ENCODE measurements around the gene MUC2. TPM values are rescaled to one million over a fixed set of nuclear protein-coding genes. Genes with fewer than 3 reads are reported as not detected.

The MUC2 gene
- total and polyA plus RNA-seq, 9 of the 15 experiments (the other 6 are each of a cell fraction or from before 2014, with no cell fraction given): under 0.01 to 0.18 TPM; not detected in 7

- peaks cover 4 to 18% of the 10 kb centered on the region in 2 experiments; a peak in 3 of 5 replicates for H3K27me3 ChIP-seq (ENCODE audit: control insufficient read depth in 2 of 2, insufficient read depth in 2 of 2, low read length in 2 of 2)
- no peak overlapping the region for H3K4me3 ChIP-seq
- peaks cover 0 to 18% of the 10 kb centered on the region in 2 experiments; a peak in 2 of 5 replicates for H3K4me1 ChIP-seq (replicated peaks in 1 of 2; ENCODE audit: control insufficient read depth in 2 of 2, insufficient read depth in 2 of 2, low read length in 2 of 2)
- no peaks in the 10 kb centered on the region for H3K79me2 ChIP-seq (ENCODE audit: control insufficient read depth, insufficient read depth, low read length)
- no peak for FAIRE-seq
- H3K9me1 ChIP-seq (ENCODE audit: control insufficient read depth, insufficient read depth, low read length): no peaks in the 10 kb centered on the region
- 42% methylated on average over 18 of the region's 20 CpGs for WGBS (ENCODE audit: insufficient coverage, low coverage, missing lambda C conversion rate)
- ChIA-PET POLR2A (no interaction called here), CTCF (ENCODE audit: low intra/inter-chr PET ratio) (no interaction called here)
- no peaks in the 10 kb centered on the region for H4K20me1 ChIP-seq (replicated peaks; ENCODE audit: control insufficient read depth, insufficient read depth, low read length)
- no peak for DNase-seq (ENCODE audit: extremely low read depth in 1 of 4, low spot score in 3 of 4)
- no peak overlapping the region for H3K27ac ChIP-seq (ENCODE audit: extremely low read depth, low read depth, low read length)
- BruUV-seq (replicated peaks): no TSS peak
- H2AFZ ChIP-seq (ENCODE audit: low read depth, low read length): no peak overlapping the region
- H3K9ac ChIP-seq (ENCODE audit: insufficient read depth in 1 of 2, low read depth in 2 of 2, low read length in 2 of 2): no peak overlapping the region
- ATAC-seq: no peak
- no peaks in the 10 kb centered on the region; the same call in 1 of the 2 replicates for H3K9me3 ChIP-seq (replicated peaks; ENCODE audit: control insufficient read depth, insufficient read depth, low read depth, low read length)
- in situ Hi-C loops (cut with MboI): no loop called here
- intact Hi-C loops (cut with micrococcal nuclease): no loop called here
- no peak overlapping the region for H3K4me2 ChIP-seq (ENCODE audit: insufficient read depth, low read length)
- H3K36me3 ChIP-seq (ENCODE audit: control insufficient read depth, insufficient read depth, low read length): no peaks in the 10 kb centered on the region
- TF ChIP-seq, protein P1, sequence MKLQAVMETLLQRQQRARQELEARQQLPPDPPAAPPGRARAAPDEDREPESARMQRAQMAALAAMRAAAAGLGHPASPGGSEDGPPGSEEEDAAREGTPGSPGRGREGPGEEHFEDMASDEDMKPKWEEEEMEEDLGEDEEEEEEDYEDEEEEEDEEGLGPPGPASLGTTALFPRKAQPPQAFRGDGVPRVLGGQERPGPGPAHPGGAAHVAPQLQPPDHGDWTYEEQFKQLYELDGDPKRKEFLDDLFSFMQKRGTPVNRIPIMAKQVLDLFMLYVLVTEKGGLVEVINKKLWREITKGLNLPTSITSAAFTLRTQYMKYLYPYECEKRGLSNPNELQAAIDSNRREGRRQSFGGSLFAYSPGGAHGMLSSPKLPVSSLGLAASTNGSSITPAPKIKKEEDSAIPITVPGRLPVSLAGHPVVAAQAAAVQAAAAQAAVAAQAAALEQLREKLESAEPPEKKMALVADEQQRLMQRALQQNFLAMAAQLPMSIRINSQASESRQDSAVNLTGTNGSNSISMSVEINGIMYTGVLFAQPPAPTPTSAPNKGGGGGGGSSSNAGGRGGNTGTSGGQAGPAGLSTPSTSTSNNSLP (IDR thresholded peaks at IDR 0.05; ENCODE audit: borderline replicate concordance, low read depth, low read length): no peak
- no peak for TF ChIP-seq ZNF518B (CRISPR knock-in tag; IDR thresholded peaks at IDR 0.05)
- TF ChIP-seq BMI1 (IDR thresholded peaks at IDR 0.05; ENCODE audit: low read length): no peak
- no peak for TF ChIP-seq ILK (tag; IDR thresholded peaks at IDR 0.05; ENCODE audit: borderline replicate concordance, low read depth)
- no peak for TF ChIP-seq NRF1 (conservative IDR thresholded peaks at IDR 0.05 in 1 of 2, IDR thresholded peaks at IDR 0.05 in 1 of 2)
- TF ChIP-seq ARID2 (IDR thresholded peaks at IDR 0.05): no peak
- TF ChIP-seq ZC3H8 (IDR thresholded peaks at IDR 0.05): no peak
- no peak for TF ChIP-seq TFAM (CRISPR knock-in tag; conservative IDR thresholded peaks at IDR 0.05)
- TF ChIP-seq PREB (CRISPR knock-in tag; IDR thresholded peaks at IDR 0.05): no peak
- no peak for TF ChIP-seq LEF1 (IDR thresholded peaks at IDR 0.05)
- TF ChIP-seq BRD9 (IDR thresholded peaks at IDR 0.05; ENCODE audit: low read depth, partially characterized antibody): no peak
Observed at GRCh38 chr11:1090600-1091331, 16.1 kb downstream of the MUC2 start.
